Small intestine (tissue), 7 donors: ENCODE data around the gene TCF7L2. TPM values are rescaled to one million over a fixed set of nuclear protein-coding genes. Genes with fewer than 3 reads are reported as not detected.

ENCODE experiments used
- DNase-seq, 2 donors: peaks; one replicate each; pipeline versions ENCODE4 v3.0.0 to v3.0.0-alpha.2; 2013
- FAIRE-seq: peaks from 2 replicates; lab custom pipeline; 2012; peaks lifted over from hg19 to GRCh38; lab: Jason Lieb, UNC
- H3K27ac ChIP-seq, 3 donors: one replicate each; pipeline ENCODE4 v1.5.1; 2013; ENCODE audit warnings: low read length in 2 of 3, mild to moderate bottlenecking in 2 of 3, control low read depth in 1 of 3, inconsistent platforms in 1 of 3, low read depth in 1 of 3, moderate library complexity in 1 of 3
- H3K27me3 ChIP-seq, 3 donors: one replicate each; pipeline ENCODE4 v1.6.1; 2013; ENCODE audit warnings: low read length in 3 of 3, inconsistent platforms in 1 of 3; ENCODE audit not compliant: control insufficient read depth in 3 of 3, insufficient read depth in 3 of 3
- H3K36me3 ChIP-seq, 3 donors: one replicate each; pipeline ENCODE4 v1.6.1; 2013; ENCODE audit warnings: low read length in 3 of 3, inconsistent platforms in 1 of 3, low read depth in 1 of 3, mild to moderate bottlenecking in 1 of 3, moderate library complexity in 1 of 3; ENCODE audit not compliant: control insufficient read depth in 3 of 3, insufficient read depth in 2 of 3
- H3K4me1 ChIP-seq, 3 donors: one replicate each; pipeline ENCODE4 v1.6.1; 2013; ENCODE audit warnings: low read length in 2 of 3, inconsistent platforms in 1 of 3, low read depth in 1 of 3, mild to moderate bottlenecking in 1 of 3, moderate library complexity in 1 of 3; ENCODE audit not compliant: control insufficient read depth in 3 of 3, insufficient read depth in 2 of 3
- H3K4me3 ChIP-seq, 3 donors: one replicate each; pipeline ENCODE4 v1.5.1; 2013; ENCODE audit warnings: low read length in 3 of 3, control low read depth in 1 of 3, inconsistent platforms in 1 of 3, low read depth in 1 of 3, mild to moderate bottlenecking in 1 of 3, moderate library complexity in 1 of 3
- H3K9me3 ChIP-seq, 2 donors: one replicate each; pipeline ENCODE4 v1.6.1; 2013; ENCODE audit warnings: low read depth in 1 of 2, low read length in 1 of 2; ENCODE audit not compliant: control insufficient read depth in 2 of 2, insufficient read depth in 1 of 2
- WGBS, 3 donors: extraction: QIAGEN DNeasy Blood & Tissue Kit; methylation state at CpG; one replicate each; pipeline ENCODE4 v1.1.7; 2013; 5-methylcytosine and 5-hydroxymethylcytosine counted together
- polyA plus RNA-seq, 4 donors: library from polyadenylated mRNA; stranded (reverse) in 3 of 4; unstranded in 1 of 4; fragments of 200-250 nt in 3 of 4; fragments of 120-200 nt in 1 of 4; gene quantifications; one replicate each; pipeline versions ENCODE4 v1.2.1 to v1.2.3, GENCODE V29; 2013
- donor health status: healthy with polysubstance abuse.
- donor health status: control.
- donor health status: control.
- donor health status: Bipolar disorder and iron deficiency.
- donor health status: healthy.

The TCF7L2 gene
- polyA plus RNA-seq, 4 donors, result 13.2 to 50.3 (median 18.8) TPM

- FAIRE-seq, result no peak
Measured at GRCh38 chr10:113126229-113127201, 176.5 kb downstream of the TCF7L2 start.

DNA sequence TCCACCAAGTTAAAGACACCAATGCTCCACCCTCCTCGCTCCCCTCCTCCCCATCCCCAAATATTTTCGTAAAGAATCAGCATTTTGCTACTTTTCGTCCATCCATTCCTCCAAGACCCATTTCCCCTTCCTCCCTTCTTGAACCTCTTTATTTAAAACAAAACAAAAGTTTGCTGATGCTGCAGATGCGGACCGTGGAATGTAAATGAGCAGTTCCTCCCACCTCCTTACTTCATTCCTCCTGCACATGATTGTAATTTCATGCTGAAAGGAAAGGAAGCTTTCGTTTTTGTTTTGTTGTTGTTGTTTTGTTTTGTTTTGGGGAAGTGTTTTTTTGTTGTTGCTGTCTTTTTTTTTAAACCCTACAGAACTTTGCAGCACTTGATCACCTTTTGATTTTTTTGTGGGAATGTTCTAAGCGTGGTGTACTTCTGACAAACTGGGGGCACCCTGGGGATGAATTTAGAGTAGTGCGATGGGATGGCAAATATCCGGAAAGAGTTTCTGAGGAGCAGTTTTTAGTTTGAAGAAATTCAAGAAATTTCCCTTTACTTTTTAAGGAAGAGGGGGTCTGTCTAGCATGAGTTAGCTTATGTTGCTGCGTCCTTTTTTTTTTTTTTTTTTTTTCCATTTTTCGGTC is 177.3 kb downstream of the TCF7L2 start:
- Histone ChIP-seq H3K9me3 (no peaks in the 10 kb centered on the region), H3K4me1 (peaks cover 0 to 4% (median 0%) of the 10 kb centered on the region in 3 donors), H3K27ac (no peak overlapping the region), H3K36me3 (peaks cover 0 to 9% (median 2%) of the 10 kb centered on the region in 3 donors), H3K27me3 (no peaks in the 10 kb centered on the region), H3K4me3 (no peak overlapping the region)
- WGBS, 3 donors, result 79 to 85% (median 83%) methylated on average over 11 of the region's 11 CpGs
- DNase-seq, result no peak
- no peak for FAIRE-seq

More at GRCh38 chr10:113126229-113127201, 176.5 kb downstream of the TCF7L2 start:
- DNase-seq, result peak; percentile 74 to 82
- Histone ChIP-seq H3K4me3 (peak overlapping the region in 1 of 3 donors; percentile 11), H3K27ac (no peak overlapping the region), H3K36me3 (peaks cover 0 to 9% (median 2%) of the 10 kb centered on the region in 3 donors), H3K4me1 (peaks cover 0 to 4% (median 0%) of the 10 kb centered on the region in 3 donors), H3K9me3 (no peaks in the 10 kb centered on the region), H3K27me3 (no peaks in the 10 kb centered on the region)
- 6 to 9% (median 8%) methylated on average over 53 of the region's 53 CpGs for WGBS, 3 donors

DNA sequence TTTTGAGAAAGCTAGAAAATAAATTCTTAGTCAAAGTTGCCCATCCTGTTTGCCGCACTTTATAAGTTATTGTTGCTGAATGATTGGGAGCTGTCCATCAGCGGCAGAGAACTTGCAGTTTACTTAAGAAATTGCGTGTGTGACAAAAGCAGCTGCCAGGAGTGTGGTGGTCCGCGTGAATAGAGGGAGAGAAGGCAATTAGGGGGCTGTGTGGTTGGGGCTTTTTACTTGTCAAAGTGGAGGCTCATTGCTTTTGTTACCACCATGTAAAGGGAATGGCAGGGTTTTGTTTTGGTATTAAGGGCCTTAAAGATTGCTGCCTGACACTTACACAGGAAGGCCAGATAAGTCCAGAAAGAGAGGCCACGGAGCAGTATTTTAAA is 177.8 kb downstream of the TCF7L2 start:
- 92 to 94% (median 92%) methylated on average over 6 of the region's 6 CpGs for WGBS, 3 donors
- Histone ChIP-seq H3K27ac (no peak overlapping the region), H3K4me1 (peaks cover 0 to 4% (median 0%) of the 10 kb centered on the region in 3 donors), H3K9me3 (no peaks in the 10 kb centered on the region), H3K36me3 (peaks cover 0 to 9% (median 2%) of the 10 kb centered on the region in 3 donors), H3K4me3 (no peak overlapping the region), H3K27me3 (no peaks in the 10 kb centered on the region)
- FAIRE-seq, result no peak
- no peak for DNase-seq

DNA sequence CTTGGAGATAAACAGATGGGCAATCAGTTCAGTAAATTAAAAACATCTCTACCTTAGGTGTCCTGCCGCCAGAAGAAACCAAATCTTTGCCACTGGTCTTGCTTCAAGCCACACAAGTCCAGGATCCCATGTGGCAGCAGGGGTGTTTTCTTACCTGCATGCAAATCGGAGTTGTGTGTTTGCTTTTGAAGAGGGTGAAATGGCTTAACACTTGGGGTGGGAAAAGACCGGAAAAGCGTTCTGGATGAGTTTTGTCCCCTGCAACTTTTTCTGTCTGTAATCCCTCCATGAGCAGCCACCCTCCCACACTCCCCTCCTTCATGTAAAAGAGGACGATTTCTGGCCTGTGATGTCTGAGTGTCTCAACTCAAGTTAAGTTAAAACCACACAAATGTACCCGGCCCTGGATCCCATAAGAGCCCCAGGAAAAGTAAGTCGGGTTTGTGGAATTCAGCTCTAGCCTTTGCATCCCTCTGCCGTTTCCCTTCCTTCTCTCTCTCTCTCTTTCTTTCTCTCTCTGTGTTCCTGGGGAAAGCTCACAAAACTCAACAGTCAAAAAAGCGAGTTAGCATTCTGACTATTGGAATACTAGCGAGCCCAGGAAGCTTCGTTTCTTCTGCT is 178.5 kb downstream of the TCF7L2 start:
- WGBS, 3 donors, result 77 to 92% (median 88%) methylated on average over 11 of the region's 11 CpGs
- FAIRE-seq, result no peak
- Histone ChIP-seq H3K4me1 (peaks cover 0 to 4% (median 0%) of the 10 kb centered on the region in 3 donors), H3K27ac (no peak overlapping the region), H3K4me3 (no peak overlapping the region), H3K27me3 (no peaks in the 10 kb centered on the region), H3K36me3 (peaks cover 0 to 9% (median 2%) of the 10 kb centered on the region in 3 donors), H3K9me3 (no peaks in the 10 kb centered on the region)
- DNase-seq, result no peak

DNA sequence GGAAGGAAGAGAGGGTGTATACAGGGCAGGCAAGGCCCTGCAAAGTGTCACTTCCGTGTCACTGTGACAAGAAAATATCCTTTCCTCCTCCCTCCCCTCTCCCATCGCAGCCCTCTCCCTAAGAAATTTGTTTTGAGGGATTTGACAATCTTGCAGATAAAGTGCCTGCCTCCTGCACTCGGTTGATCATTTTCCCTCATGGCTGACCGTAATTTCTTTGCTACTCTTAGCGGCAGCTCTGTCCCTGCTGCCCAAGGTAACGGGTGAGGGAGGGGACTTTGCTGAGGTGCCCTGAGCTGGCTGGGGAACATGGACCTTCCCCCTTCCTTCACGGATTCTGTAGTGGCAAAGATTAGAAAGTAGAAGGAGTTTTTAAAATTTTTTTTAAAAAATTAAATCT is 179.1 kb downstream of the TCF7L2 start:
- DNase-seq (no peak), FAIRE-seq (no peak)
- H3K27ac ChIP-seq, result no peak overlapping the region
- H3K36me3 ChIP-seq, result peaks cover 0 to 14% (median under 1%) of the 10 kb centered on the region in 3 donors
- no peaks in the 10 kb centered on the region for H3K27me3 ChIP-seq
- H3K4me3 ChIP-seq, result no peak overlapping the region
- WGBS, 3 donors, result 82 to 84% (median 83%) methylated on average over 7 of the region's 7 CpGs
- H3K9me3 ChIP-seq, result no peaks in the 10 kb centered on the region
- H3K4me1 ChIP-seq, result peaks cover 0 to 4% (median 0%) of the 10 kb centered on the region in 3 donors

DNA sequence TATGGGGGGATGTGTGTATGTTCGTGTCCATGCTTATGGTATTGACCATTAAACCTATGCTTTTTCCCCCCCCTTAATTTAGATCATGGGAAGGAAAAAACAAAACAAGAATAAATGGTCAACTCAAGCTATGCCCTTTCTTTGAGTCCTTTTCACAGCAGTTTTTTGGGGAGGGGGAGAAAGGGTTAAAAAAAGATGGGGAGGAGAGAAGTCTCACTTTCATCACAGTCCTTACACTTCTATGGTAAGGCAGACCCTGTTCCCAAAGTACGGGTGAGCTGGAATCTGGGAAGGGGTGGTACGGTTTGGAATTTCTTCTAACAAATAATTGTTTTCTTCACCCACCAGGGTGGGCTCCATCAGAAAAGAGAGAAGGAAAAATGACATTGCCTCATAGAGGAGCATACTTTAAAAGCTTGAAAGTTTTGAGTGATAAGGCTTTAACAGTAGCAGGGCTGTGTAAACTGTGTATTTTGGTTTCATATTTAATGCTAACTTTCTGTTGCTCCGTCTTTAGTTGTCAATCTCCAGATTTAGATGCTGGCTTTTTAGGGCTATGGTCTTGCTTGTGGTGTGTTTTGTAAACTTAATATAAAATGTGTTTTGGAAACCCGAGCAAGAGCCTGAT is 180.1 kb downstream of the TCF7L2 start:
- Histone ChIP-seq H3K27ac (no peak overlapping the region), H3K36me3 (peaks cover 0 to 24% (median 0%) of the 10 kb centered on the region in 3 donors), H3K9me3 (no peaks in the 10 kb centered on the region), H3K27me3 (no peaks in the 10 kb centered on the region), H3K4me3 (no peak overlapping the region), H3K4me1 (peaks cover 0 to 4% (median 0%) of the 10 kb centered on the region in 3 donors)
- no peak for DNase-seq
- WGBS, 3 donors, result 82 to 91% (median 84%) methylated on average over 5 of the region's 5 CpGs
- no peak for FAIRE-seq

- no peak overlapping the region for H3K27ac ChIP-seq
- H3K27me3 ChIP-seq, result no peaks in the 10 kb centered on the region
- H3K4me1 ChIP-seq, result no peaks in the 10 kb centered on the region
- no peak overlapping the region for H3K4me3 ChIP-seq
- peaks cover 0 to 30% (median 0%) of the 10 kb centered on the region in 3 donors for H3K36me3 ChIP-seq
- 73 to 87% (median 79%) methylated on average over 10 of the region's 10 CpGs for WGBS, 3 donors
- no peak for FAIRE-seq
- no peaks in the 10 kb centered on the region for H3K9me3 ChIP-seq
- DNase-seq, result no peak
Measured at GRCh38 chr10:113131613-113132261, 181.7 kb downstream of the TCF7L2 start.
